Effector memory CD8-positive, alpha-beta T cell (primary cell): Measurements from ENCODE around the gene HBS1L.

Experiments
- ATAC-seq: fragments of 150-1000 bp; cut with Tn5 transposase; replicated peaks from 2 replicates; pipeline ENCODE4 v1.10.0; 2021; ENCODE audit warnings: mild to moderate bottlenecking, moderate library complexity
- DNase-seq, 3 experiments: peaks; one replicate each; pipeline ENCODE4 v3.0.0; 2021
- H3K27ac Mint-ChIP-seq, 2 donors: one replicate each; pipeline ENCODE4 v1.8.0; 2022; ENCODE audit warnings: mild to moderate bottlenecking in 2 of 2, mixed read lengths in 2 of 2, moderate library complexity in 2 of 2
- H3K27me3 Mint-ChIP-seq, 2 donors: one replicate each; pipeline ENCODE4 v1.8.0; 2022; ENCODE audit warnings: mixed read lengths in 2 of 2
- H3K36me3 Mint-ChIP-seq: one replicate; pipeline ENCODE4 v1.8.0; 2022; ENCODE audit warnings: mild to moderate bottlenecking, moderate library complexity, mixed read lengths; ENCODE audit not compliant: insufficient read depth
- H3K4me1 Mint-ChIP-seq, 2 donors: one replicate each; pipeline ENCODE4 v1.8.0; 2022; ENCODE audit warnings: low read depth in 2 of 2, mixed read lengths in 2 of 2
- H3K4me3 Mint-ChIP-seq, 2 donors: one replicate each; pipeline ENCODE4 v1.8.0; 2022; ENCODE audit warnings: mild to moderate bottlenecking in 2 of 2, mixed read lengths in 2 of 2, moderate library complexity in 2 of 2
- H3K9me3 Mint-ChIP-seq, 2 donors: one replicate each; pipeline ENCODE4 v1.8.0; 2022; ENCODE audit warnings: mixed read lengths in 2 of 2

Gene HBS1L

GRCh38 chr6:134997133-134997995 lies 57.3 kb downstream of the HBS1L start:
- ATAC-seq (no peak), DNase-seq (no peak)
- H3K9me3 Mint-ChIP-seq: no peaks in the 10 kb centered on the region
- no peak overlapping the region for H3K27ac Mint-ChIP-seq
- peaks cover 43% of the 10 kb centered on the region for H3K36me3 Mint-ChIP-seq
- H3K4me3 Mint-ChIP-seq: no peak overlapping the region
- H3K27me3 Mint-ChIP-seq: no peaks in the 10 kb centered on the region
- H3K4me1 Mint-ChIP-seq: peaks cover 0 to 1% of the 10 kb centered on the region in 2 donors

- Mint-ChIP-seq H3K36me3 (peaks cover 44% of the 10 kb centered on the region), H3K27ac (no peak overlapping the region), H3K4me1 (peaks cover 0 to under 1% of the 10 kb centered on the region in 2 donors), H3K27me3 (no peaks in the 10 kb centered on the region), H3K9me3 (no peaks in the 10 kb centered on the region), H3K4me3 (no peak overlapping the region)
- no peak for DNase-seq
- ATAC-seq: no peak
Observed at GRCh38 chr6:134995536-134995935, 59.1 kb downstream of the HBS1L start.

GRCh38 chr6:134994431-134994830 lies 60.2 kb downstream of the HBS1L start:
- DNase-seq: no peak
- Mint-ChIP-seq H3K36me3 (peaks cover 38% of the 10 kb centered on the region), H3K27me3 (no peaks in the 10 kb centered on the region), H3K27ac (no peak overlapping the region), H3K9me3 (no peaks in the 10 kb centered on the region), H3K4me1 (no peaks in the 10 kb centered on the region), H3K4me3 (no peak overlapping the region)
- ATAC-seq: no peak

- Mint-ChIP-seq H3K4me1 (no peaks in the 10 kb centered on the region), H3K4me3 (no peak overlapping the region), H3K27ac (no peak overlapping the region), H3K27me3 (no peaks in the 10 kb centered on the region), H3K36me3 (peaks cover 35% of the 10 kb centered on the region), H3K9me3 (no peaks in the 10 kb centered on the region)
- no peak for DNase-seq
- ATAC-seq: no peak
Observed at GRCh38 chr6:134992155-134992554, 62.5 kb downstream of the HBS1L start.

GRCh38 chr6:134990262-134990661 lies 64.4 kb downstream of the HBS1L start:
- H3K4me1 Mint-ChIP-seq: no peaks in the 10 kb centered on the region
- no peaks in the 10 kb centered on the region for H3K9me3 Mint-ChIP-seq
- DNase-seq (no peak), ATAC-seq (no peak)
- H3K27ac Mint-ChIP-seq: peak overlapping the region in 1 of 2 donors; percentile 46
- H3K27me3 Mint-ChIP-seq: no peaks in the 10 kb centered on the region
- H3K36me3 Mint-ChIP-seq: peaks cover 28% of the 10 kb centered on the region
- no peak overlapping the region for H3K4me3 Mint-ChIP-seq

GRCh38 chr6:134984821-134985220 lies 69.8 kb downstream of the HBS1L start:
- H3K36me3 Mint-ChIP-seq: peaks cover 24% of the 10 kb centered on the region
- H3K4me3 Mint-ChIP-seq: no peak overlapping the region
- H3K27me3 Mint-ChIP-seq: no peaks in the 10 kb centered on the region
- H3K9me3 Mint-ChIP-seq: no peaks in the 10 kb centered on the region
- no peak for DNase-seq
- ATAC-seq: no peak
- H3K27ac Mint-ChIP-seq: no peak overlapping the region
- peaks cover 13 to 16% of the 10 kb centered on the region in 2 donors for H3K4me1 Mint-ChIP-seq

GRCh38 chr6:134983823-134984222 lies 70.8 kb downstream of the HBS1L start:
- H3K27me3 Mint-ChIP-seq: no peaks in the 10 kb centered on the region
- peaks cover 28% of the 10 kb centered on the region for H3K36me3 Mint-ChIP-seq
- H3K4me1 Mint-ChIP-seq: peaks cover 13 to 16% of the 10 kb centered on the region in 2 donors
- H3K27ac Mint-ChIP-seq: peak overlapping the region in 1 of 2 donors; percentile 42
- no peaks in the 10 kb centered on the region for H3K9me3 Mint-ChIP-seq
- ATAC-seq: no peak
- no peak overlapping the region for H3K4me3 Mint-ChIP-seq
- no peak for DNase-seq

GRCh38 chr6:134982161-134982560 lies 72.5 kb downstream of the HBS1L start:
- H3K4me3 Mint-ChIP-seq: no peak overlapping the region

GRCh38 chr6:134980846-134981245 lies 73.8 kb downstream of the HBS1L start:
- no peak overlapping the region for H3K4me3 Mint-ChIP-seq

More at GRCh38 chr6:134982161-134982560, 72.5 kb downstream of the HBS1L start:
- Mint-ChIP-seq H3K36me3 (peaks cover 37% of the 10 kb centered on the region), H3K4me1 (peaks cover 13 to 16% of the 10 kb centered on the region in 2 donors), H3K9me3 (no peaks in the 10 kb centered on the region), H3K27ac (no peak overlapping the region), H3K27me3 (no peaks in the 10 kb centered on the region)
- ATAC-seq (no peak), DNase-seq (no peak)

GRCh38 chr6:134979142-134979541 lies 75.5 kb downstream of the HBS1L start:
- no peaks in the 10 kb centered on the region for H3K9me3 Mint-ChIP-seq
- ATAC-seq: no peak
- H3K27me3 Mint-ChIP-seq: no peaks in the 10 kb centered on the region
- H3K27ac Mint-ChIP-seq: no peak overlapping the region
- DNase-seq: no peak
- H3K36me3 Mint-ChIP-seq: peaks cover 32% of the 10 kb centered on the region
- peaks cover 13 to 24% of the 10 kb centered on the region in 2 donors for H3K4me1 Mint-ChIP-seq
- no peak overlapping the region for H3K4me3 Mint-ChIP-seq

More at GRCh38 chr6:134980846-134981245, 73.8 kb downstream of the HBS1L start:
- no peaks in the 10 kb centered on the region for H3K9me3 Mint-ChIP-seq
- H3K36me3 Mint-ChIP-seq: peaks cover 34% of the 10 kb centered on the region
- no peak overlapping the region for H3K27ac Mint-ChIP-seq
- no peak for DNase-seq
- peaks cover 13 to 16% of the 10 kb centered on the region in 2 donors for H3K4me1 Mint-ChIP-seq
- ATAC-seq: no peak
- H3K27me3 Mint-ChIP-seq: no peaks in the 10 kb centered on the region

GRCh38 chr6:134974370-134974769 lies 80.3 kb downstream of the HBS1L start:
- no peaks in the 10 kb centered on the region for H3K27me3 Mint-ChIP-seq
- H3K36me3 Mint-ChIP-seq: peaks cover 35% of the 10 kb centered on the region
- no peak overlapping the region for H3K27ac Mint-ChIP-seq
- H3K4me1 Mint-ChIP-seq: peaks cover 7 to 17% of the 10 kb centered on the region in 2 donors
- H3K9me3 Mint-ChIP-seq: no peaks in the 10 kb centered on the region
- DNase-seq (no peak), ATAC-seq (no peak)
- no peak overlapping the region for H3K4me3 Mint-ChIP-seq

- ATAC-seq (no peak), DNase-seq (no peak)
- H3K27ac Mint-ChIP-seq: peak overlapping the region in 1 of 2 donors; percentile 19
- no peaks in the 10 kb centered on the region for H3K27me3 Mint-ChIP-seq
- no peak overlapping the region for H3K4me3 Mint-ChIP-seq
- H3K9me3 Mint-ChIP-seq: no peaks in the 10 kb centered on the region
- no peaks in the 10 kb centered on the region for H3K4me1 Mint-ChIP-seq
- H3K36me3 Mint-ChIP-seq: peaks cover 46% of the 10 kb centered on the region
Observed at GRCh38 chr6:134967711-134968110, 86.9 kb downstream of the HBS1L start.

- H3K27me3 Mint-ChIP-seq: no peaks in the 10 kb centered on the region
- peaks cover 48% of the 10 kb centered on the region for H3K36me3 Mint-ChIP-seq
- no peak overlapping the region for H3K4me3 Mint-ChIP-seq
- DNase-seq (no peak), ATAC-seq (no peak)
- H3K9me3 Mint-ChIP-seq: no peaks in the 10 kb centered on the region
- no peaks in the 10 kb centered on the region for H3K4me1 Mint-ChIP-seq
- no peak overlapping the region for H3K27ac Mint-ChIP-seq
Observed at GRCh38 chr6:134964451-134965203, 90.0 kb downstream of the HBS1L start.

- no peak overlapping the region for H3K27ac Mint-ChIP-seq
- H3K4me1 Mint-ChIP-seq: no peaks in the 10 kb centered on the region
Observed at GRCh38 chr6:134962421-134962820, 92.2 kb downstream of the HBS1L start.

More at GRCh38 chr6:134962421-134962820, 92.2 kb downstream of the HBS1L start:
- Mint-ChIP-seq H3K9me3 (no peaks in the 10 kb centered on the region), H3K36me3 (peaks cover 44% of the 10 kb centered on the region), H3K4me3 (no peak overlapping the region), H3K27me3 (no peaks in the 10 kb centered on the region)
- DNase-seq (no peak), ATAC-seq (no peak)
